HFFc6 (cell line): ENCODE results near the gene CPNE4. TPM values are rescaled to one million over a fixed set of nuclear protein-coding genes. Genes with fewer than 3 reads are reported as not detected.

Experiments
- DNase-seq: peaks from one replicate; pipeline ENCODE4 v3.0.0-alpha.2; 2018
- H3K27ac Mint-ChIP-seq: 2 replicates; pipeline ENCODE4 v1.8.0; 2020; ENCODE audit warnings: mild to moderate bottlenecking, mixed read lengths
- H3K27me3 Mint-ChIP-seq: 2 replicates; pipeline ENCODE4 v1.8.0; 2021; ENCODE audit warnings: mild to moderate bottlenecking, moderate library complexity, mixed read lengths; ENCODE audit not compliant: insufficient read depth
- H3K36me3 Mint-ChIP-seq: 2 replicates; pipeline ENCODE4 v1.8.0; 2021; ENCODE audit warnings: low read depth, mixed read lengths
- H3K4me1 Mint-ChIP-seq: 2 replicates; pipeline ENCODE4 v1.8.0; 2020; ENCODE audit warnings: low read depth, mixed read lengths
- H3K4me3 Mint-ChIP-seq: 2 replicates; pipeline ENCODE4 v1.8.0; 2020; ENCODE audit warnings: mild to moderate bottlenecking, moderate library complexity, mixed read lengths
- H3K9me3 Mint-ChIP-seq: 2 replicates; pipeline ENCODE4 v1.8.0; 2020; ENCODE audit warnings: mild to moderate bottlenecking, mixed read lengths
- CTCF ChIP-seq: fragments of 200-600 bp; sonication (generic); IDR thresholded peaks from 2 replicates; pipeline ENCODE4 v1.5.0; 2021; ENCODE audit warnings: antibody characterized with exemption, mild to moderate bottlenecking
- total RNA-seq, 6 experiments: library from RNA; stranded (reverse); fragmentation: NEBNext Ultra II Directional; extraction: Animal tissue kit (Norgen Biotek cat#: 25700); gene quantifications; 2 replicates in 1 of 6; 3 replicates in 5 of 6; pipeline ENCODE4 v1.2.3, GENCODE V29; 2021

CPNE4 gene
- total RNA-seq, 6 experiments from 2014 or later, result not detected

- no peak overlapping the region for H3K4me3 Mint-ChIP-seq
- H3K4me1 Mint-ChIP-seq, result peaks cover 12% of the 10 kb centered on the region
- no peaks in the 10 kb centered on the region for H3K36me3 Mint-ChIP-seq
- DNase-seq, result no peak
- H3K27me3 Mint-ChIP-seq, result peaks cover 27% of the 10 kb centered on the region
- TF ChIP-seq CTCF, result no peak
- H3K9me3 Mint-ChIP-seq, result no peaks in the 10 kb centered on the region
- no peak overlapping the region for H3K27ac Mint-ChIP-seq
Observed at GRCh38 chr3:132033471-132033870, 1.3 kb downstream of the CPNE4 start.

- Mint-ChIP-seq H3K27me3 (peaks cover 27% of the 10 kb centered on the region), H3K4me3 (no peak overlapping the region), H3K9me3 (no peaks in the 10 kb centered on the region), H3K4me1 (peaks cover 12% of the 10 kb centered on the region), H3K36me3 (no peaks in the 10 kb centered on the region), H3K27ac (no peak overlapping the region)
- no peak for DNase-seq
- no peak for TF ChIP-seq CTCF
Observed at GRCh38 chr3:132032959-132033358, 1.9 kb downstream of the CPNE4 start.

- peak; percentile 71 for DNase-seq
- H3K9me3 Mint-ChIP-seq, result no peaks in the 10 kb centered on the region
- H3K4me1 Mint-ChIP-seq, result peaks cover 8% of the 10 kb centered on the region
- no peak overlapping the region for H3K4me3 Mint-ChIP-seq
- H3K27me3 Mint-ChIP-seq, result peaks cover 25% of the 10 kb centered on the region
- peak; percentile 92 for TF ChIP-seq CTCF
- H3K27ac Mint-ChIP-seq, result no peak overlapping the region
- H3K36me3 Mint-ChIP-seq, result no peaks in the 10 kb centered on the region
Observed at GRCh38 chr3:132029182-132029902, 5.5 kb downstream of the CPNE4 start.

- peaks cover 4% of the 10 kb centered on the region for H3K27me3 Mint-ChIP-seq
- H3K9me3 Mint-ChIP-seq, result no peaks in the 10 kb centered on the region
- no peak for DNase-seq
- H3K27ac Mint-ChIP-seq, result no peak overlapping the region
- no peak for TF ChIP-seq CTCF
- no peaks in the 10 kb centered on the region for H3K36me3 Mint-ChIP-seq
- H3K4me1 Mint-ChIP-seq, result no peaks in the 10 kb centered on the region
- no peak overlapping the region for H3K4me3 Mint-ChIP-seq
Observed at GRCh38 chr3:132022914-132023313, 11.9 kb downstream of the CPNE4 start.

GRCh38 chr3:132020058-132020457 is 14.8 kb downstream of the CPNE4 start:
- Mint-ChIP-seq H3K9me3 (no peaks in the 10 kb centered on the region), H3K4me3 (no peak overlapping the region), H3K36me3 (no peaks in the 10 kb centered on the region), H3K27me3 (peaks cover 4% of the 10 kb centered on the region), H3K27ac (no peak overlapping the region), H3K4me1 (no peaks in the 10 kb centered on the region)
- DNase-seq, result no peak
- no peak for TF ChIP-seq CTCF
